Adrenal gland (tissue), 5 donors: ENCODE results near the gene DIP2C.

Experiments used
- CTCF ChIP-seq, 6 experiments: fragments of 450-650 bp in 4 of 6; fragments of 200-600 bp in 2 of 6; sonication (generic) in 1 of 6; IDR thresholded peaks; 1 replicate in 5 of 6; 2 replicates in 1 of 6; pipeline versions ENCODE4 v1.5.1 to v1.8.0; 2016 to 2021; ENCODE audit warnings: antibody characterized with exemption in 6 of 6, mild to moderate bottlenecking in 2 of 6, moderate library complexity in 1 of 6
- POLR2A ChIP-seq, 2 donors: fragments of 450-650 bp; IDR thresholded peaks; one replicate each; pipeline ENCODE4 v1.6.1; 2017; ENCODE audit warnings: antibody characterized with exemption in 2 of 2, mild to moderate bottlenecking in 2 of 2, moderate library complexity in 1 of 2
- donor health status: DM: no; HTN: no; CAD: no.

- TF ChIP-seq CTCF (IDR thresholded peaks at IDR 0.05): no peak
- TF ChIP-seq POLR2A (IDR thresholded peaks at IDR 0.05): no peak
Measured at GRCh38 chr10:514137-514671, 175.3 kb downstream of the DIP2C start.
